Upper lobe of right lung (tissue), 1 donor: ENCODE measurements around the gene NKG7. TPM values are rescaled to one million over a fixed set of nuclear protein-coding genes. Genes with fewer than 3 reads are reported as not detected.
"Not testable (repeated sequence)": the region's sequence is repeated elsewhere in the genome, so short reads cannot be mapped to it uniquely, and the experiment has no call there.

Experiments used
- ATAC-seq: fragments of 200-7000 bp; cut with Tn5 transposase; one replicate; pipeline ENCODE4 v1.9.1; 2020; ENCODE audit warnings: mild to moderate bottlenecking, moderate library complexity
- DNase-seq: peaks from one replicate; pipeline ENCODE4 v3.0.0-alpha.2; 2020
- H3K27ac ChIP-seq: fragments of 200-600 bp; one replicate; pipeline ENCODE4 v1.8.0; 2022
- H3K27me3 ChIP-seq: fragments of 200-600 bp; one replicate; pipeline ENCODE4 v1.8.0; 2022; ENCODE audit warnings: mild to moderate bottlenecking
- H3K36me3 ChIP-seq: fragments of 200-600 bp; one replicate; pipeline ENCODE4 v1.8.0; 2022
- H3K4me1 ChIP-seq: fragments of 200-600 bp; one replicate; pipeline ENCODE4 v1.8.0; 2022
- H3K4me3 ChIP-seq: fragments of 200-600 bp; one replicate; pipeline ENCODE4 v1.8.0; 2022; ENCODE audit warnings: mild to moderate bottlenecking
- H3K9me3 ChIP-seq: fragments of 200-600 bp; one replicate; pipeline ENCODE4 v1.8.0; 2022
- CTCF ChIP-seq: fragments of 200-600 bp; IDR thresholded peaks from one replicate; pipeline ENCODE4 v1.8.0; 2022; ENCODE audit warnings: antibody characterized with exemption
- intact Hi-C: fragments of 100-400 bp; cut with DNase I; formaldehyde crosslinking; loops from one replicate; pipeline ENCODE4 v1.11.0; 2022
- total RNA-seq: library from RNA; stranded (reverse); fragmentation: NEBNext Ultra II Directional; extraction: Animal tissue kit (Norgen Biotek cat#: 25700); gene quantifications from one replicate; pipeline ENCODE4 v1.2.1, GENCODE V29; 2021
- donor health status: DM: no; HTN: yes; CAD: no; lungs with severe emphysema.

Gene NKG7
- total RNA-seq, 1 donor from 2014 or later: 25.1 TPM

DNA sequence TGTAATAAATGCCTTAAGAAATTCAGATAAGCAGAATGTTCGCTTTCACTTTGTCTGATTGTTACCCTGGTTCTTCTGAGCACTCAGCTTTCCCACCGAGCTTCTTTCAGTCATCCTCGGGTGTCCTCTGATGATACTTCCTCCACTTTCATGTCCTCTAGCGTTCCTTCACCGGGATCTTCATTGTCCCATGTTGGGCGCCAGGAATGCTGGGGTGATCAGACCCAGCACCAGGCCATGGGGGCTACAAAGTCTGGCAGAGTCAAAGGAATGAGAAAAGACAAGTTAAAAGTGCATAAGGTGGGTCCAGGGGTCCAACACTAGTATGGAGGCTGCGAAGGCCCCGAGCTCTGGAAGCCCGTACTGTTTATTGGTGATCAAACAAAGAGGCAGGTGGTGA, 29.7 kb upstream of the NKG7 start:
- Histone ChIP-seq H3K4me3 (no peak overlapping the region), H3K4me1 (no peaks in the 10 kb centered on the region), H3K9me3 (no peaks in the 10 kb centered on the region), H3K36me3 (no peaks in the 10 kb centered on the region), H3K27me3 (no peaks in the 10 kb centered on the region), H3K27ac (no peak overlapping the region)
- ATAC-seq: no peak
- no peak for TF ChIP-seq CTCF
- DNase-seq: no peak
- intact Hi-C loops: no loop called here

DNA sequence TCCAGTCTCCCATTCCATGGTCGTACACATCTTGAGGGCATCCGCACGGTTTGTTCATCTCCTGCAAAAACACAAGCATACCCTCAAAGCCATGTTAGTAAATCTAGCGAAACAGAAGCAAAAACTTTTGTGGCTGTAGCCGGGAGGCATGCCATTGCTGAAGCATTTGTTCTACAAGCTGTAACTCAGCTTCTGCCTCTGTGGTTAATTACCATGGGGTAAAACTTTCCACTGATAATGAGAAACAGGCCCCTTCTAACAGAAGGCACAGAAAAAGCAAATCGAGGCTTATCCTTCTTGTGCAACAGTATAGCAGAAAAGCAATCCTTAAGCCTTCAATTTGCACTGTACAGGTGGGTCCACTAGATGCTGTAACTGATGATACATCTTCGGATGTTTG, 27.5 kb upstream of the NKG7 start:
- DNase-seq, H3K4me3 ChIP-seq, H3K9me3 ChIP-seq, H3K27me3 ChIP-seq, H3K36me3 ChIP-seq, ATAC-seq, H3K4me1 ChIP-seq, H3K27ac ChIP-seq, intact Hi-C loops: not testable (repeated sequence)

GRCh38 chr19:51399231-51399630, 26.8 kb upstream of the NKG7 start:
- intact Hi-C loops: no loop called here

DNA sequence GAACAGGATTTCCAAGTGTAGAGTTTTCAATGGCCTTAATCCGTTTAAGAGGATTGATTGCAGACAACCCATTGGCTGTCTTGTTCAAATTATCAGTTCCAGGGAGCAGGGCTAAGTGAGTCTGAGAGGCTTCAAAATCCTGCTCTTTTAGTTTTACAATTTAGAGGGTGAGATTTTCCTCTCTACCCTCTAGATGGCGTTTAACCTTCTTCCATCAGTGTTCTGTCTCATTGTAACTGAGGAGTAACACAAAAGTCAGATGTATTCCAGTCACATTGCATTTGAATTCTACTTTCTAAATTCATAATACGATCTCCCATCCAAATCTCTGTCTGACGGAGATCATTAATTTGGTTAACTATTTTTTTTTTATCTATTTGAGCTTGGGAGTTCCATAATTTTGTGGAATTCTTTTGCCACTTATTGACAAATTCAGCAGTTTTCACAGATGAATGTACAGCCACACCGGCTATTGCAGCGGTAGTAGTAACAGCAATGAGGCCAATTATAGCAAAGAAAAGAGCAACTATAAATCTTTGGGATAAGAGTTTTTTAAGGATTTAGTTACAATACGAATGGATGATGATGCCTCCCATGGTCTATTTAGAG, 25.7 kb upstream of the NKG7 start:
- intact Hi-C loops: no loop called here
- Histone ChIP-seq H3K36me3 (no peaks in the 10 kb centered on the region), H3K4me3 (no peak overlapping the region), H3K27ac (no peak overlapping the region), H3K27me3 (no peaks in the 10 kb centered on the region), H3K4me1 (no peaks in the 10 kb centered on the region), H3K9me3 (no peaks in the 10 kb centered on the region)
- TF ChIP-seq CTCF: peak; percentile 60
- DNase-seq (no peak), ATAC-seq (peak; percentile 16)

More at GRCh38 chr19:51399231-51399630, 26.8 kb upstream of the NKG7 start:
- ATAC-seq (no peak), DNase-seq (no peak)
- TF ChIP-seq CTCF: no peak
- no peaks in the 10 kb centered on the region for H3K27me3 ChIP-seq
- no peak overlapping the region for H3K4me3 ChIP-seq
- no peaks in the 10 kb centered on the region for H3K36me3 ChIP-seq
- no peaks in the 10 kb centered on the region for H3K4me1 ChIP-seq
- no peaks in the 10 kb centered on the region for H3K9me3 ChIP-seq
- H3K27ac ChIP-seq: no peak overlapping the region

DNA sequence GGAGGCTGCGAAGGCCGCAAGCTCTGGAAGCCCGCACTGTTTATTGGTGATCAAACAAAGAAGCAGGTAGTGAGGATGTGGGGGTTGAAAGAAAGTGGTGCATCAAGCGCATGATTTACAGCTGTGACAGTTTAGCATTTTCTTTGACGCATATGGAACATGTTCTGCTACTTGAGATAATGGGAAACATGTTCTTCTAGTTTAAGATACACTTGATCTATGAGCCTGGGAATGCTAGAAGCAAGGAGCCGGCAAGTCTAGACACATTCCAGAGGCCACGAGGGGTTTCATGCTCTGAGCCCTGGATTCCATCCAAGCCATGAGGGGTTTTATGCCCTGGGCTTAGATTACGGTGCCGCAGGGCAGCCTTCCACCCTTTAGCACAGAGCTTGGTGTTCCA, 25.0 kb upstream of the NKG7 start:
- DNase-seq, H3K4me1 ChIP-seq, intact Hi-C loops, H3K27me3 ChIP-seq, ATAC-seq, H3K36me3 ChIP-seq, H3K27ac ChIP-seq, H3K4me3 ChIP-seq, H3K9me3 ChIP-seq: not testable (repeated sequence)

- no peaks in the 10 kb centered on the region for H3K4me1 ChIP-seq
- ATAC-seq (no peak), DNase-seq (no peak)
- no peak overlapping the region for H3K27ac ChIP-seq
- no peak overlapping the region for H3K4me3 ChIP-seq
- intact Hi-C loops: no loop called here
- H3K27me3 ChIP-seq: no peaks in the 10 kb centered on the region
- no peaks in the 10 kb centered on the region for H3K36me3 ChIP-seq
- no peak for TF ChIP-seq CTCF
- no peaks in the 10 kb centered on the region for H3K9me3 ChIP-seq
These were observed 23.7 kb upstream of the NKG7 start for GRCh38 chr19:51396175-51396574.
